Peyer's patch (tissue), 4 donors: ENCODE data around the gene URI1.

Experiments
- POLR2A ChIP-seq, 2 donors: fragments of 450-650 bp; IDR thresholded peaks; one replicate each; pipeline ENCODE4 v1.5.1; 2017; ENCODE audit warnings: antibody characterized with exemption in 2 of 2, mild to moderate bottlenecking in 2 of 2, moderate library complexity in 2 of 2
- TF ChIP-seq, protein P1 (sequence below), 6 experiments: fragments of 450-650 bp in 4 of 6; fragments of 200-600 bp in 2 of 6; sonication (generic) in 1 of 6; IDR thresholded peaks; one replicate each; pipeline ENCODE4 v1.5.1; 2017 to 2019; ENCODE audit warnings: antibody characterized with exemption in 6 of 6, mild to moderate bottlenecking in 3 of 6, moderate library complexity in 1 of 6

- TF ChIP-seq, protein P1, sequence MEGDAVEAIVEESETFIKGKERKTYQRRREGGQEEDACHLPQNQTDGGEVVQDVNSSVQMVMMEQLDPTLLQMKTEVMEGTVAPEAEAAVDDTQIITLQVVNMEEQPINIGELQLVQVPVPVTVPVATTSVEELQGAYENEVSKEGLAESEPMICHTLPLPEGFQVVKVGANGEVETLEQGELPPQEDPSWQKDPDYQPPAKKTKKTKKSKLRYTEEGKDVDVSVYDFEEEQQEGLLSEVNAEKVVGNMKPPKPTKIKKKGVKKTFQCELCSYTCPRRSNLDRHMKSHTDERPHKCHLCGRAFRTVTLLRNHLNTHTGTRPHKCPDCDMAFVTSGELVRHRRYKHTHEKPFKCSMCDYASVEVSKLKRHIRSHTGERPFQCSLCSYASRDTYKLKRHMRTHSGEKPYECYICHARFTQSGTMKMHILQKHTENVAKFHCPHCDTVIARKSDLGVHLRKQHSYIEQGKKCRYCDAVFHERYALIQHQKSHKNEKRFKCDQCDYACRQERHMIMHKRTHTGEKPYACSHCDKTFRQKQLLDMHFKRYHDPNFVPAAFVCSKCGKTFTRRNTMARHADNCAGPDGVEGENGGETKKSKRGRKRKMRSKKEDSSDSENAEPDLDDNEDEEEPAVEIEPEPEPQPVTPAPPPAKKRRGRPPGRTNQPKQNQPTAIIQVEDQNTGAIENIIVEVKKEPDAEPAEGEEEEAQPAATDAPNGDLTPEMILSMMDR (IDR thresholded peaks at IDR 0.05), result no peak
- no peak for TF ChIP-seq POLR2A (IDR thresholded peaks at IDR 0.05)
These were observed 95.8 kb downstream of the URI1 start for GRCh38 chr19:30037835-30038234.
